Stimulated activated CD4-positive, alpha-beta T cell treated with anti-CD3 and anti-CD28 coated beads, Interleukin-15, amount 100 ng/mL, for 24 hours (primary cell): ENCODE data around the gene GFPT2.

Experiments
- DNase-seq: peaks from one replicate; pipeline ENCODE4 v3.0.0-alpha.2; 2020

The GFPT2 gene

DNA sequence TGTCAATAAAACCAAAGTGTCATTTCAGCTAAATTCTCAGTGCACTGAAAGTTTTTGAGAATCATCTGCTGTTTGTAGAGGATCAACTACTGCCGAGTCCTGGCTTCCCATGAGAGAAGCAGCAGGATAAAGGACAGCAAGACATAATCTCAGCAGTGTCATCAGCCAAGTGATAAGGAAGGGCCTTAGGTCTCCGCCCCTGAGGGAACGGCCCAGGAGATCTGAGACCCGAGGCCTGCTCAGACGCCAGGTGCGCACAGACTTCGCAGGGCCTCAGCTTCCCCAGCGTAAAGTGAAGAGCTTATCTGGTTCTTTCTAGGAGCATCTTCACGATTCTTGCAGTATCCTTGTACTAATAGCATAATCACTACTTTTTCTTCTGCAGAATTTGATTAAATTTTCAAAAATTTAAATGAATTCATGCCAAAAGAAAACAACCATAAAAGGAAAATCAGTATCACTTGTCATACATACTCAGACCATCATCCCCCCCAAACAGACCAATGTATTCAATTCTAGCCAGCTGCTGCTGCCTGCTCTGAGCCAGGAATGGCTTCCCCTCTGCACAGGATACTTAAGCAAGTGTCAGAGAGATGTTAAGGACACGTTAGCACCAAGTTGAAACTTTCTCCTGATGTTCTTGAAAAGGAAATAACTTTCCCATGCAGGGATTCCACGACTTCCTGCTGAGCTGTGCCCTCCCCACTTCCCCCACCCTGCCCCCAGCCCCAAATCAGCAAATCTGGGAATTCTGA, 2.2 kb downstream of the GFPT2 start:
- no peak for DNase-seq

DNA sequence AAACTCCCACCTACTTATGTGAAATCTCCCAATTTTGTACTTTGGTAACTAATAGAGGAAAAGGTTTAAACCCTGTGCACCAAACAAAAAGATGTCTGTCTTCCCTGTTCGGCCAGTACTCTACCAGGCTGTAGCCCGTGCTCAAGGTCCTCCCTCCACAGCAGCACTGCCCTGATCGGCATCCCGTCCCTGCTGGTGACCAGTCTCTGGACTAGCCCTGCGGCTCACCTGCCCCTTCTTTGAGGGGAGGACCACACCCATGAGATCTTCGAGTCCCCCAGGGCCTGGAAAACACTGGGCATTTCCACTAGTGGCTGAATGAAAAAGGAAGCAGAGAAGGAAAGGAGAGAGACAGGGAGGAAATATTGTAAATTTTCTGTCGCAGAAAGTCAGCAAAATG, 2.8 kb downstream of the GFPT2 start:
- no peak for DNase-seq

DNA sequence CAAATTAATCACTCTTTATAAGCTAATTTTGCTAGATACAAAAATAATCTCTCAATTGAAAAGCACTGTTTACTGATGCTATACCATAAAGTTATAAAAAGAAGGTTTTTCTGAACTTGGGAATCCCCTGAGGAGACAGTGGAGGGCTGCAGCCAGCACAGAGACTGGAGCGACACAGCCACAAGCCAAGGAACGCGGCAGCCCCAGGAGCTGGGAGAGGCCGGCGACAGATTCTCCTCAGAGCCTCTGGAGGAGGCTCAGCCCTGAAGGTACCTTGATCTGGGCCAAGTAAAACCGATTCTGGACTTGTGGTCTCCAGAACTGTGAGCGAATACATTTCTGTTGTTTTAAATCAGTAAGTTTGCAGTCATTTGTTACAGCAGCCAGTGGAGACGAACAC, 3.7 kb downstream of the GFPT2 start:
- DNase-seq = no peak

DNA sequence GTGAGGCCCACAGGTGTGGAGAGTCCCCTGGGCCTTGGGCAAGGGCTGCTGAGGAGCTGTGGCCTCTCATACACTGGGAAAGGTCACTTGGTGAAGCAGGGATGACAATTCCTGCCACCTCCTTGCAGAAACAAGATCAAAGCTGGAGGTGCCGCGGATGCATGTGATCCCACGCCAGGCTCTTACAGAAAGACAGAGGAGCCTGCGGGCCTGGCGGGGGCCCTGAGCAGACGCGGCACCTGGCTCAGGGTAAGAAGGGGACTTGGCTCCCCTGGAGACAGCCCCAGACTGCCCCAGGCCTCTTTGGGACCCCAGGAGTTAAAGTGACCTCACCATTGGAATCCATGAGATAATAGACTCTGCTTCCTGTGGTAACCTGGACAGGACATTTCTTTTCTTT, 4.8 kb downstream of the GFPT2 start:
- no peak for DNase-seq

DNA sequence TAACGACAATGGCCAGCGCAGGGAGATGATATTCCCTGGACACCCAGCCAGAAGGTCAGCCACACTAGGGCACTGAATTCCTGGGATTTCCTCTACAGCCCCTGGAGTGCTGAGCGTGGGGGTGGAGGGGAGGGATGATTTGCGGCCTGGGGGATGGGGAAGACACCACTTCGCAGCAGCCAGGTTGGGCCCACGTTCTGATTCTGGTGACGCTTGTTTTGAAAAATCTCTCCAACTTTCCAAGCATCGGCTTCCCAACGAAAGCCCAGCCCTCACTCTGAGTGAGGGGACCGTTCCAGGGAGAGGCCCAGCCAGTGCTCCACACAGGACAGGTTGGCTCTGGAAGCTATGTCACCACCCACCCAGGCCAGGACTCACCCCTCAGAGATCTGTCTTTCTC, 5.4 kb downstream of the GFPT2 start:
- DNase-seq = no peak

DNA sequence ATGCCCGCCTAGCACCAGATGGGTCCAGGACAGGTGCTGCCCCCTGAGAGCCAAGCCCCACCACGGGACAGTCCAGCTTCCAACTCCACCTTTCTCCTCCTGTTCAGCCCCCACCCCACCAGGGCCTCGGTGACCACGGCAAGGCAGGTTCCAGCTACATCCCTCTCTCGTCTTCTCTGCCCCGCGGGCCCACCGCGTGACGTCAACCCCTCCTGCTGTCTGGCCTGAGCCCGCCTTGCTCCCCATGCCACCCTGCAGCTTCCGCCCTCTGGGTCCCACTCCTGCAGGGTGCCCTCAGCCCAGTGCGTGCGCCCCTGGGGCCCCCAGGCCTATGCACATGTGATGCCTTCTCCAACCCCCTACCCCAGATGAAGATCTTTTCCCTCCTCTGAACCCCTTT, 6.8 kb downstream of the GFPT2 start:
- no peak for DNase-seq

DNA sequence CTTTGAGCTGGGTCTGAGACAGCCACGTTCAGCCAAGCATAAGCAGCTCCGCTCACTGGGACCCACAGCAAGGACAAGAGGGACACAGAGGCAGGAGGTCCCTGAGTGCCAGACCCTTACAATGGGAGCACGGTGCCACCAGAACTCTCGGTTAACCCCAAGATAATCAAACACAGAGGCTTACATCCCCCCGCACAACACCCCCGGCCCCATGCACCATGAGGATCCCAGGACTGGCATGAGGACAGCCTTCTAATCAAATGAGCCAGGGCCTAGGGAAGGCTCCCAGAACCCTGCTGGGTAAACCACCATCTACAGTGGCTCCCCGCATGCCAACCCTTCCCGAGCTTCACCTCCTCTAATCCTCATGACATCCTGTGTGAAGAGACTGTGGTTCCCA, 7.4 kb downstream of the GFPT2 start:
- DNase-seq = no peak

DNA sequence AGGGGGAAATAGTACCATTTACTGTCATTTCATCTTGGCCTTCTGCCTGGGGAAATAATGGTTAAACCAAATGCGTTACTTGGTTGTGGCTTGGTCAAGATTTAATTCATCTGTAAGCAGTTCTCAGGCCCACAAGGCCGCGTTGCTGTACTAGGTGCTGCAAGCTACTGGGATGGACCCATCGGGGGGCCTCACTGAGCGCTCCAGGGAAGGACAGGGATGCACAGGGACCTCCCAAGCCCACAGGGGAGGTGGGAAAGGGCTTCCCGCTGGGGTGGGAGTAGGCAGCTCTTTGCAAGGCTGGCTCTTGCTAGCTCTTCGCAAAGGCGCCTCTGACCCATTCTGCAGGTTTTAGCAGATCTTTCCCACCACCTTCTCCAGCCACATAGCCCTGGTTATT, 8.0 kb downstream of the GFPT2 start:
- no peak for DNase-seq

DNA sequence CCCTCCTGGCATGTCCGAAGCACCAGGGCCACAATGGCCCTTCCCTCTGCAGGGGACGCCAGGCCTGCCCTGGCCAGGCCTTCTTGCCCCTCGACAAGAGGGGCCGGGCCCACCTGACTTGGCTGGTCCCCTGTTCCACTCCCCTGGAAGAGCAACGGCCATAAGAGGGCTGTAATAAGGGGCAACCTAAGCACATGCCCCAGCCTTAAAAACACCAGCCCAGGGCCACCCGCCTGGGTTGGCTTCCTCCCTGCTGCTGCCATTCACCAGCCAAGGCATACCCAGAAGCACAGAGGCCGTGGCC, 8.5 kb downstream of the GFPT2 start:
- no peak for DNase-seq

DNA sequence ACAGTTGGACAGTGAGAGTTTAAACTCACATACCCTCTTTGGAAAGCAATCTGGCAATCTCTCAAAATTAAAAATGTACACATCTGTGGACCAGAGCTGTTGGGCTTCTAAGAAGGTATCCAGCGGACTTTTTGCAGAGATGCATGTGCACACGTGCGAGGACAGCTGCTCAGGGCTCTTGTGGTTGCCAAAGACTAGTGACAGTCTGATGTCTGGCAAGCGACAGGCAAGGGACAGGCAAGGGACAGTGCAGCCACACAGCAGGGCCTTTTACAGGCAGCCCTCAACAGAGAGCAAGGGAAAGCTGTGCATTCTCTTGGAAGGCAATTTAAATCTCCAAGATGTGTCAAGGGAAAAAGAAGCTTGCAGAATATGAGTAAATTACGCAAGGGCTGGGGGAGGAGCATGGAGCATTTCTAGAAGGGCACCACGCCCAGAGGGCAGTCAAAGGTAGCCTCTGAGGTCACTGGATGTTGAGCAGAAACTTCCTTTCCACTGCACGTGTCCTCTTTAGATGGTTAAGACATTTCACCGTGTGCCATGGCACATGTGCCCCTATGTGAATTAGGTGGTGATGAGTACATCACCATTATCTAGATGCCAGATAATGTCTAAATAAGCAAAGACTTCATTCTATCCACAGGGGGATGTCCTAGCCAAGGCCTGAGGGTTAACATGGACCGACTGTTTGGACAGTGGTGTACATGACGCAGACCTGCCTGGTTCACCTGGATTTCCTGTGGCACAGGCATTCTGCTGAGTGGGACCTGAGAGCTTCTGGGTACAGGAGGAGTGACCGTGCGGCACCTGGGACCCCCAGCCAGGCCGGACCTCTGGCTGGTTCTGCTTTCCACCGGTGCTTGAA, 9.1 kb downstream of the GFPT2 start:
- no peak for DNase-seq

DNA sequence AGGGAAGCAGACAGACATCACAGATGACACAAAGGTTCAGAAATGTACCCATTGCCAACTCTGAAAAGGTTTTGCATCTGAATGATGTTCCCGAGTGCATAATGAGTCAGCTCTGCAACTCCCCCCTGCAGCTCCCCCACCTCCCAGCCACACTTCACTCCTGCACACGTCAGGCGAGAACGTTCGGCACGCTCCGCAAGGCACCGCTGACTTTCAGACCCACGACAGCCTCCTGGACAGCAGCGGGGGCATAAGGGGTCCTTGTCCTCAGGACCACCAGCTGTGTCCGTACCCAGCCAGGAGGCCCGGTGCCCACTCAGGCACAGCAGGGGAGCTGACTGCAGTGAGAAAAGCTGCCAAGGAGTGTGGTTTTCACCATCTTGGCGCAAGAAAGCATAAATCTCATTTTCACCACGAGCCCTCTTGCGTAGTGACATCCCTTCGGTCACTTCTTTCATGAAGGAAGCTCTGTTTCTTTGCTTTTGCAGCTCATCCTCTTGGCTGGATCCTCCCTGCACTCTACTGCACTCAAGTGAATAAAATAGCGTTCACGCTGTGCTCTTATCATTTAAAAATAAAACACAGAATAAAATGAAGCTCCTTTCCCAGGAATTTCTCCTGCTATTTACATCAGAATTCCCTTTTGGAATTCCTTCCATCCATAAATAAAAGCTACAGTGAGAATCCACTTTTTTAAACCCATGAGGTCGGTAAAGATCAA, 9.9 kb downstream of the GFPT2 start:
- no peak for DNase-seq

DNA sequence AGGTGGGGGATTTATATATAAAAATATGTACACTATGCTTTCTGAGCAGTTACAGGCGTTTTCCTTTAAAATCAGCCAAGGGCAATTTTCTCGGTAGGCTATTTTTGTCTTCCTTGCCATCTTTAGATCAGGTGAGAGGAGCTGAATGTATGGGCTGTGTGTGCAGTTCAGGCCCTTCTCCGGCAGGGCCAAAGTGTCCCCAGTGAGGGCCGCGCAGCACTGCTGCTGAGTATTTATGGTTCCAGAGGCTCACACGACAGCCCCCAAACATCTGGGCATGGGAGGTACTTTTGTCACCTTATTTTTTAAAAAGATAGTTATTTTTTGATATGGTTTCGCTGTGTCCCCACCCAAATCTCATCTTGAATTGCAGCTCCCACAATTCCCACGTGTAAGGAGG, 11.5 kb downstream of the GFPT2 start:
- DNase-seq = no peak

DNA sequence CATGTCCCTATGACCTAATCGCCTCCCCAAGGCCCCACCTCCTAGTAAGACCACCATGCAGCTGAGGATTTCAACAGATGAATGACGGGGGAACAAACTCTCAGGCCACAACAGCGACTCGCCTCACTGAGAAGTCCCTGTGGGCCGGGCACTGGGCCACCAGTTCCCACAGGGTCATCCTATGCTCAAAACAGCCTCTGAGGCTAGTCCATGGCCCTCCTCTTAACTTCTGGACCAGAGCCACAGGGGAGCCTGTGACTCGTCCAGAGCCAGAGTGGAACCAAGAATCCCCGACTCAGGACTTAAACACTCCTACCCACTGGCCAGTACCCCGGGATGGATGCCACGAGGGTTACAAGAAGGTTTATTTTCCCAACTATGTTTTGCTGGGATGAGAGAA, 12.3 kb downstream of the GFPT2 start:
- DNase-seq = no peak

DNA sequence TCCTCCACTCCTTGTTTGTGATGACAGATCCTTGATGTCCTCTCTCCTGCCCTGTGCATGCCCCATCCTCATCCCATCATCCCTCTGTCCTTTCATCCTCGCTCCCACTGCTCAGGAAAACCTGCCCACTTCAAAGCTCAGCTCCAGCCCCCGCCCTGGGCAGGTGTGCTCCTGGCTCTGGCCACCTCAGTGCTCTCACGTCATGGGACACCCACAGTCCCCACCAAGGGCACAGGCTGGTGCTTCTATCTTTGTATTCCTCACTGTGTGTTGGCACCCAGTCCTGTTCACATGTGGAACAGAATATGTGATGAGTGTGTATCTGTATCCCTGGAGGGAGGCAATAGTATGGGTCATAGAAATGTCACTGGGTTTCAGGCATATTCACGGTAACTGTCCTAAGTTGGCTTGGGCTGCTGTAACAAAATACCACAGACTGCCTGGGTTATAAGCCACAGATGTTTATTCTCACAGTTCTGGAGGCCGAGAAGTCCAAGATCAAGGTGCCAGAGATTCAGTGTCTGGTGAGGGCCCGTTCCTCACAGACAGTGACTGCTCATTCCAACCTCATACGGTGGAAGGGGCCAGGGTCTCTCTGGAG, 13.5 kb downstream of the GFPT2 start:
- DNase-seq = no peak

DNA sequence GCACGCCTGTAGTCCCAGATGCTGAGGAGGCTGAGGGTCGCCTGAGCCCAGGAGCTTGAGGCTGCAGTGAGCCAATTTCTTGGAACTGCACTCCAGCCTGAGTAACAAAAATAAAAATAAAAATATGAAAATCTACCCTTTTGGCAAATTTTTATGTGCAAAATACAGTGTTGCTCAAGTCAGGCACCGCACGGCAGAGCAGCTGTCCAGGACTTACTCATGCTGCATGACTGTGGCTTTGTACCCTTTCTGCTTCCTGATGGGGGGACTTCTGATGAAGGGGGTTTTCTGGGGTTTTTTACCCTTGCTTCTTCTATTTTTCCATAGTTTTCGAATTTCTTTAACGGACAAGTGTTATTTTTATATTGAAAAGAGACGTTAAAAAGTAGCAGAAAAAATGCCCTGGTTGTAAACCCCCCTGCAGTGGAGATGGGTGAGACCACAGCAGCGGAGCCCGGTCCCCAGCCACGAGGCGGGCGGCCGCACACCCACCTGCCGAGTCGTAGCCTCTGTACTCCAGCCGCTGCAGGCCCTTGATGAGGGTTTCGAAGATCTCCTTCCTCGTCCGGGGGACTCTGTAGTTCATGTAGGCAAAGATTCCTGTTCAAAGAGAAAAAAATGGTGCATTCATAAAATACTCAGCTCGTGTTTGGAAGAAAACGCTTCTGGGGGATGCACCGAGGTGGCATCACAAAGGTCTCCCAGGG, 15.0 kb downstream of the GFPT2 start:
- DNase-seq = no peak

DNA sequence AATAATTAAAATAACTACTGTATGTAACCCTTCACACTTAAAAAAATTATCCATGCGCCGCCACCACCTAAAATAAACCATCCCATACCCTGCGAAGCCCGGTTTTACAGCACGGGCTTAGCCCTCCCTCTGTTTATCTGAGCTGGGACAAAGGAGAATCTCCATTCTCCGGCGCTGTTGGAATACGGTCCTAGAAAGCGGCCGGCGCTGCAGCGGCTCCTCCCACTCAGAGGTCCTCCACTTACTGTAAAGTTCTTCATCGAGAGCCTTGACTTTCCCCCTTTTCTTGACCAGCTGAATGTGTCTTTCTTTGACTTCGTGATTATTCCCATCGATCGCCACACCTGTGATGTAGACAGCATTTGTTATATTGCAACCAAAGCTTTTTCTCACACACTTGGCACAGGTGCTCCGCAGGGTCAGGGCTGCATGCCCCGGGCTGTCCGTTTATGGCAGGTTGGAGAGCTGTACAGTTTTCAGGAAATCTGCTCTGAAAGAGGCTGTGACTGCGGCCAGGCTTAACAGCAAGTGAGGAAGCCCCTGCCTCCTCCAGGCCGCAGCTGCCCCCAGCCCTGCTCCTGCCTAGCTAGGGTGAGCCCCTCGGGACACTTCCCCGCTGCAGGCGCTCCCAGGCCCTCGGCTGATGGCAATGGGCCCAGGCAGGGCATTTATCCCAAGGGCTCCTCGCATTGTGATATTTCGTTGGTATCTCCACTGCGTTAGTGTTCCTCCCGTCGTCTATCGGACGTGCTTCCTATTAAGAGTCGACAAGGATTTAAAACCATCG, 16.7 kb downstream of the GFPT2 start:
- DNase-seq = no peak

DNA sequence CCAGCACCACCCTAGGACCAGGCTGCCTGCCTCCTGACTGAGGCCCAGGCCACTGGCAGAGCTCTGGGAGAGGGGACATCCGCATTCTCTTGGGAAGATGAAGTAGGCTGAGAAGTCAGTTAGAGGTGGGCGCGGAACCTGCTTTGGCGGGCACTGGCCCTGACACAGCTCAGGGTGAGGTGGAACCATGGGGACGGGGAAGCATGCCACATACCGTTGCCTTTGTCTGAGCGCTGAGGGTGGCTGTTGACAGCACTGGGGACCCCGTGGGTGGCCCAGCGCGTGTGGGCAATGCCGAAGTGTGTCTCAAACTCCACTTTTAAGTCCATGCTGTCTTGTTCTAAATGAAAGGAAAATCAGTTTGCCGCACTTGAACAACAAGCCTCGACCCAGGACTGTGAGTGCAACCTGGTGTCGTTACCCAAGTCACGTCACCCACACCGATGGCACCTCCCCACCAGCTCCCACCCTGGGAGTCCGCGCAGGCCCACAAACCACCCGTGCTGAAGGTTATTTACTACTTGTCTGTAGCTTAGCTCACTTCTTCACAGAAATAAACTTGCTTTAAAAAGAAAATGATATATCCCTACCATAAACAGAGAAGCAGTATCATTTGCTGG, 17.4 kb downstream of the GFPT2 start:
- no peak for DNase-seq

DNA sequence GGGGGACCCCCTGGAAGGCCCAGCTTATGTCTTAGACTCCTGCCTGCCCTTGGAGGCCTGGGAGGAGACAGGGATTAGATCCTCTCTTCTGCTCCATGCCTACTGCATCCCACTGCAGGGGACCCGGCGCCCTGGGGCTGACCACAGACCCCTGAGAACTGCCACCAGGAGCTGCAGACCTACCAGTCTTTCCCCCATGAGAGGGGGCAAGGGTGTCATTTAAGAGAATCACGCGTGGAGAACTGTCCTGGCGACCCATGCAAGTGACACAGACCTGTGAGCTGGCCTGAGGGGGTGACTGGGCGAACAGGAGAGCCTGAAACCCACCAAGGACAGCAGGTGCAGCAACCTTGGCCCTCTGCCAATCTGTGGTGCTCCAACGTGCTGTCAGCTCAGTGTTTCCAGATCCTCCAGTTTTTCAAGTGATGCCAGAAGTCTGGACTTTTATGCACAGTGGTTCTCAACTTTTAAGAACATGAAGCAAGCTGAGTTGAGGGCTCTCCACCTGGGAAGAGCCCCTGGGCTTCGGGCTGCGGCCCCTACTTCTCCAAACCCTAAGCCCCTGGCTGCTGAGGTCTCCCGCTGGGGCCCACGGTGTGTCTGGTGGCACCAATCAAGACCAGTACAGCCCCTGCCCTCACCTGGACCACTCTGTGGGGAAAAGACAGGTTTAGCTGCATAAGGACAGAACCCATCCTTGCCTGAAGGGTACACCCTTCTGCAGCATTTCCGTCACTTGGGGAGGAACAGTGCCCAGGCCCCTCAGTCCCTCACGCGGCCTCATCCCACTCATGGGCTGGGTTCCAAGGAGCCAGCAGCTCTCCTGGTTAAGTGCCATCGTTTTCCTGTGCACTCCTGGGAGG, 18.2 kb downstream of the GFPT2 start:
- no peak for DNase-seq

DNA sequence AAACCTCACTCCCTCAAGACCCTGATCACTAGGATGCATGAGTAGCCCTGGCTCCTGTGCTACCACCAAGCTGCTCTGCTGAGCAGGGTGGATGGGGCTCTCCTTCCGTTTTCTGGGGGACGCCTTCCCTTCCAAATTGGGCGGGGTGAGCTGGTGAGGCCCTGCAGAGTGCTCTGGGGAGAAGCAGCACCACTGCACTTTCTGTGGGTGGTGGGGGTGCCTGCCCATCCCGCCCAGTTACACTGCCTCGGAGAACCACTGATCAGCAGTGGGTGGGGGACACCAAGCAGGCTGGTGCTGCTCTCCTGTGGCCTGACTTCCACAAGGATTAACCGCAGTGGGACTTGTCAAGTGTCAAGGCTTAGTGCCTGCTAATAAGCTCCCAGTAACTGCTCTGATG, 19.0 kb downstream of the GFPT2 start:
- no peak for DNase-seq

DNA sequence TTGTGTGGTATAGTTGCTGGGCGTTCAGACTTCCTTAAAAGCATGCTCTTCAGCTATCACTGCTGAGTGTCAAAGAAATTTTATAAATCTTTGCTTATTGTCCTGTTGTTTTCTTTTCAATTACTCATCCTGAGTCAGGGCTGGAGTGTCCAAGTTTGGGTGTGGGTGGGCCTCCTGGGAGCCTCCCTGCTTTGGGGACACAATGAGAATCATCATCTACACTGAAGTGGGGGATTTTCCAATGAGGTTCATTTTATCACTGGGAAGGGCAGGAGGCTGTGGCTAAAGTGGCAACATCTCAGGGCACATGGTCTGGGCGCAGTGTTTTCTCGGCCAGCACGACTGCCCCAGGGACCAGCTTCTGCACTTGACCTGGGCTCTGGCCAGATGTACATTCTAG, 19.5 kb downstream of the GFPT2 start:
- no peak for DNase-seq

DNA sequence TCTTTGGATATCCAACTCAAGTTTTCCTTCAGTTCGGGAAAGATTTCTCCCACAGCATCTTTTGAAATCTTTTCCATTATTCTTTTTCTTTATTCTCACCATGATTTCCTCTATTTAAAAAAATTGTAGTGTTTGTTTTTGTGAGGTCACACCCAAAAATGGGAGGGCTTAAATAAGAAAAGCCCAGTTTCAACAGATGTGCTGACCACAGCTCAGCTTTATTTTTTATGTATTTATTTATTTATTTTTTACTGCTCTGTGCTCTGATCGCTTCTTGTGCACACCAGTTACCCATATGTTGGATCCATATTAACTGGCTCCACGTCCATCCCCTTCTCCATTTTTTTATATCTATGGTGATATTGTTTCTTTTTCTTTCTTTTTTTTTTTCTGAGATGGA, 20.3 kb downstream of the GFPT2 start:
- DNase-seq = no peak
